Stomach (tissue), 4 donors: Measurements from ENCODE around the gene FNTB.

Source experiments
- EP300 ChIP-seq: sonication (generic); formaldehyde crosslinking; IDR thresholded peaks from one replicate; pipeline ENCODE4 v1.6.1; 2017; ENCODE audit warnings: antibody characterized with exemption
- POLR2A ChIP-seq, 4 donors: fragments of 450-650 bp; IDR thresholded peaks; one replicate each; pipeline ENCODE4 v1.6.1; 2016; ENCODE audit warnings: antibody characterized with exemption in 4 of 4, control low read depth in 2 of 4, mild to moderate bottlenecking in 1 of 4, moderate library complexity in 1 of 4
- POLR2AphosphoS5 ChIP-seq, 3 donors: sonication (generic); formaldehyde crosslinking; IDR thresholded peaks; one replicate each; pipeline ENCODE4 v1.6.1; 2016; ENCODE audit warnings: antibody characterized with exemption in 3 of 3
- TF ChIP-seq, protein P1 (sequence below), 7 experiments: fragments of 450-650 bp in 4 of 7; fragments of 200-600 bp in 3 of 7; sonication (generic) in 3 of 7; IDR thresholded peaks; one replicate each; pipeline ENCODE4 v1.5.1; 2016 to 2019; ENCODE audit warnings: antibody characterized with exemption in 7 of 7, control low read depth in 2 of 7, mild to moderate bottlenecking in 1 of 7

DNA sequence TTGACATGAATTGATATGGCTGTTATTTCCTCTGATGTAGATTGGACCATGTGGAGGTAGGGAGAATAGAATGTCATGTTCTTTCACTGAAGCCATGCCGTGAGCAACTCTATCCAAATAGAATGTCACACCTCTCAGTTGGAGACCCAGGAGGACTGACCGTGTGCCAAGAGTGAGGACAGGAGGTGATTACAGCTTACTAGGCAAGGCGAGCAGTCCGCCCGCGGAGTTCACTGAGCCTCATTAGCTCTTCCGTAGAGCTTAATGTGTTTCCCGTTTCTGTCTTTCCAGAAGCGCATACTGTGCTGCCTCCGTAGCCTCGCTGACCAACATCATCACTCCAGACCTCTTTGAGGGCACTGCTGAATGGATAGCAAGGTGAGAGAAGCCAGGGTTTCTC is 45.6 kb downstream of the FNTB start:
- TF ChIP-seq, protein P1, sequence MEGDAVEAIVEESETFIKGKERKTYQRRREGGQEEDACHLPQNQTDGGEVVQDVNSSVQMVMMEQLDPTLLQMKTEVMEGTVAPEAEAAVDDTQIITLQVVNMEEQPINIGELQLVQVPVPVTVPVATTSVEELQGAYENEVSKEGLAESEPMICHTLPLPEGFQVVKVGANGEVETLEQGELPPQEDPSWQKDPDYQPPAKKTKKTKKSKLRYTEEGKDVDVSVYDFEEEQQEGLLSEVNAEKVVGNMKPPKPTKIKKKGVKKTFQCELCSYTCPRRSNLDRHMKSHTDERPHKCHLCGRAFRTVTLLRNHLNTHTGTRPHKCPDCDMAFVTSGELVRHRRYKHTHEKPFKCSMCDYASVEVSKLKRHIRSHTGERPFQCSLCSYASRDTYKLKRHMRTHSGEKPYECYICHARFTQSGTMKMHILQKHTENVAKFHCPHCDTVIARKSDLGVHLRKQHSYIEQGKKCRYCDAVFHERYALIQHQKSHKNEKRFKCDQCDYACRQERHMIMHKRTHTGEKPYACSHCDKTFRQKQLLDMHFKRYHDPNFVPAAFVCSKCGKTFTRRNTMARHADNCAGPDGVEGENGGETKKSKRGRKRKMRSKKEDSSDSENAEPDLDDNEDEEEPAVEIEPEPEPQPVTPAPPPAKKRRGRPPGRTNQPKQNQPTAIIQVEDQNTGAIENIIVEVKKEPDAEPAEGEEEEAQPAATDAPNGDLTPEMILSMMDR (IDR thresholded peaks at IDR 0.05), result no peak
- TF ChIP-seq POLR2A (IDR thresholded peaks at IDR 0.05) (no peak), POLR2AphosphoS5 (IDR thresholded peaks at IDR 0.05) (no peak), EP300 (no peak)
